GM12878 (cell line): ENCODE data around the gene RAB3B. TPM values are rescaled to one million over a fixed set of nuclear protein-coding genes. Genes with fewer than 3 reads are reported as not detected.

Source experiments
- ATAC-seq: fragments of 200-7000 bp; cut with Tn5 transposase; 3 replicates; pipeline ENCODE4 v1.9.1; 2020; ENCODE audit warnings: mild to moderate bottlenecking, moderate library complexity
- BruUV-seq: library from RNA; stranded (reverse); fragments of 400-500 nt; replicated peaks from 2 replicates; lab custom pipeline; 2021; lab: Mats Ljungman, UMichigan
- CTCF ChIA-PET: fragments of 300-600 bp; sonication (Branson Sonifier 250); formaldehyde crosslinking; extraction: SDS; loops from one replicate; lab custom pipeline; 2021; ENCODE audit warnings: inconsistent platforms; lab: Yijun Ruan, JAX
- POLR2A ChIA-PET: fragments of 350-600 bp; formaldehyde crosslinking; extraction: SDS; loops from one replicate; lab custom pipeline; 2021; ENCODE audit warnings: inconsistent platforms; lab: Charles Lee
- RAD21 ChIA-PET: fragments of 300-600 bp; sonication (Branson Sonifier 250); formaldehyde crosslinking; loops from one replicate; lab custom pipeline; 2023; ENCODE audit warnings: antibody characterized with exemption; ENCODE audit not compliant: unreplicated experiment; lab: Charles Lee
- SMC1A ChIA-PET: fragments of 300-600 bp; sonication (Branson Sonifier 250); formaldehyde crosslinking; loops from one replicate; lab custom pipeline; 2023; ENCODE audit not compliant: unreplicated experiment, uncharacterized antibody; lab: Charles Lee
- DNase-seq: peaks from one replicate; pipeline ENCODE4 v3.0.0-alpha.2; 2011; ENCODE audit warnings: low read depth, low spot score
- FAIRE-seq: peaks from 3 replicates; lab custom pipeline; 2011; peaks lifted over from hg19 to GRCh38; lab: Jason Lieb, UNC
- H2AFZ ChIP-seq: 2 replicates; pipeline ENCODE4 v1.6.0; 2011; ENCODE audit warnings: low read depth, low read length, control low read depth; ENCODE audit not compliant: control insufficient read depth
- H3K27ac ChIP-seq: 2 replicates; pipeline ENCODE4 v1.5.1; 2011; ENCODE audit warnings: control low read depth; ENCODE audit not compliant: control insufficient read depth, insufficient read depth
- H3K27me3 ChIP-seq, 2 experiments: replicated peaks in 1 of 2; 2 replicates each; pipeline versions ENCODE4 v1.6.0 to v1.6.1; 2011; ENCODE audit warnings: low read length in 1 of 2; ENCODE audit not compliant: control insufficient read depth in 2 of 2, insufficient read depth in 2 of 2
- H3K36me3 ChIP-seq, 2 experiments: 2 replicates each; pipeline ENCODE4 v1.5.1; 2011; ENCODE audit warnings: low read length in 1 of 2; ENCODE audit not compliant: control insufficient read depth in 2 of 2, insufficient read depth in 2 of 2
- H3K4me1 ChIP-seq: 2 replicates; pipeline ENCODE4 v1.6.1; 2011; ENCODE audit warnings: mild to moderate bottlenecking, low read length, moderate library complexity, mixed read lengths; ENCODE audit not compliant: control insufficient read depth, insufficient read depth
- H3K4me2 ChIP-seq: 2 replicates; pipeline ENCODE4 v1.6.0; 2011; ENCODE audit warnings: control low read depth; ENCODE audit not compliant: control insufficient read depth, insufficient read depth
- H3K4me3 ChIP-seq: fragments of 200-600 bp; sonication (generic); 2 replicates; pipeline ENCODE4 v1.5.1; 2016
- H3K79me2 ChIP-seq: 2 replicates; pipeline ENCODE4 v1.6.0; 2011; ENCODE audit warnings: low read length; ENCODE audit not compliant: control insufficient read depth, insufficient read depth
- H3K9ac ChIP-seq: 2 replicates; pipeline ENCODE4 v1.8.0; 2011; ENCODE audit warnings: low read length, control low read depth, mixed read lengths; ENCODE audit not compliant: control insufficient read depth, insufficient read depth
- H3K9me3 ChIP-seq: replicated peaks from 3 replicates; pipeline ENCODE4 v1.5.1; 2011; ENCODE audit warnings: mild to moderate bottlenecking, low read length; ENCODE audit not compliant: control insufficient read depth, insufficient read depth
- H4K20me1 ChIP-seq: 2 replicates; pipeline ENCODE4 v1.6.0; 2011; ENCODE audit not compliant: control insufficient read depth, insufficient read depth
- BACH1 ChIP-seq: fragments of 450-650 bp; IDR thresholded peaks from 2 replicates; pipeline ENCODE4 v1.6.1; 2017; ENCODE audit warnings: mild to moderate bottlenecking, borderline replicate concordance
- CBX3 ChIP-seq: fragments of 200-600 bp; sonication (generic); IDR thresholded peaks from 2 replicates; pipeline ENCODE4 v1.6.1; 2016; ENCODE audit warnings: low read depth, borderline replicate concordance
- IRF4 ChIP-seq: IDR thresholded peaks from 2 replicates; pipeline ENCODE4 v1.6.1; 2011; ENCODE audit warnings: low read depth, low read length
- RAD51 ChIP-seq: fragments of 450-650 bp; IDR thresholded peaks from 2 replicates; pipeline ENCODE4 v1.6.1; 2016; ENCODE audit warnings: moderate library complexity, mild to moderate bottlenecking, inconsistent platforms
- RELA ChIP-seq: fragments of 450-650 bp; IDR thresholded peaks from 2 replicates; pipeline ENCODE4 v1.8.0; 2014; ENCODE audit warnings: borderline replicate concordance; ENCODE audit not compliant: partially characterized antibody
- WGBS: methylation state at CpG from one replicate; pipeline ENCODE4 v1.1.6; 2016; ENCODE audit warnings: low lambda C conversion rate; ENCODE audit not compliant: insufficient replicate concordance, insufficient coverage; ENCODE audit errors: missing lambda C conversion rate; 5-methylcytosine and 5-hydroxymethylcytosine counted together
- in situ Hi-C: fragments of 300-500 bp; cut with MboI; formaldehyde crosslinking; loops from 9 replicates; pipeline ENCODE4 v1.14.3; 2018; ENCODE audit warnings: mixed read lengths
- intact Hi-C: fragments of 100-400 bp; cut with micrococcal nuclease; formaldehyde crosslinking; loops from one replicate; pipeline ENCODE4 v1.14.2; 2022; ENCODE audit not compliant: unreplicated experiment
- polyA plus RNA-seq, 11 experiments: library from polyadenylated mRNA; depleted of rRNA in 4 of 11; unstranded in 6 of 11; stranded (reverse) in 5 of 11; fragments of >200 nt; fragmentation: Nextera tagmentation in 4 of 11; fragmentation: Illumina TruSeq in 1 of 11; extraction: Ambion mirVana in 4 of 11; extraction: Trizol in 1 of 11; gene quantifications; 1 replicate in 1 of 11; 2 replicates in 10 of 11; pipeline versions ENCODE4 v1.2.1 to v1.2.3, GENCODE V29; 2011 to 2016; ENCODE audit warnings: inconsistent platforms in 2 of 11, missing spikeins in 2 of 11, low read depth in 1 of 11
- total RNA-seq, 4 experiments: library from RNA; depleted of rRNA in 3 of 4; stranded (reverse); fragments of >200 nt in 3 of 4; fragmentation: Illumina TruSeq in 1 of 4; extraction: Trizol in 1 of 4; gene quantifications; 2 replicates each; pipeline versions ENCODE4 v1.2.1 to v1.2.3, GENCODE V29; 2013 to 2021
- TF ChIP-seq, protein P1 (sequence below), 3 experiments: IDR thresholded peaks in 2 of 3; conservative IDR thresholded peaks in 1 of 3; 2 replicates each; pipeline ENCODE4 v1.5.1; 2011; ENCODE audit warnings: low read depth in 3 of 3, low read length in 3 of 3, mild to moderate bottlenecking in 3 of 3, control low read depth in 2 of 3, moderate library complexity in 2 of 3, inconsistent platforms in 1 of 3, mixed read lengths in 1 of 3; ENCODE audit not compliant: control insufficient read depth in 2 of 3, insufficient read depth in 1 of 3; ENCODE audit errors: extremely low read depth in 1 of 3
- TF ChIP-seq, protein P2 (sequence below): fragments of 450-650 bp; IDR thresholded peaks from 2 replicates; pipeline ENCODE4 v1.6.1; 2018; ENCODE audit warnings: mild to moderate bottlenecking, low read depth, moderate library complexity; ENCODE audit not compliant: partially characterized antibody
- TF ChIP-seq, protein P3 (sequence below): IDR thresholded peaks from 2 replicates; pipeline ENCODE4 v1.6.1; 2012; ENCODE audit warnings: low read depth, low read length, improper control_type of control experiment
- TF ChIP-seq, protein P4 (sequence below): fragments of 450-650 bp; IDR thresholded peaks from 2 replicates; pipeline ENCODE4 v1.6.1; 2017; ENCODE audit warnings: low read depth, mild to moderate bottlenecking, moderate library complexity
- TF ChIP-seq, protein P5 (sequence below): fragments of 450-650 bp; formaldehyde crosslinking; IDR thresholded peaks from 2 replicates; pipeline ENCODE4 v1.4.0; 2020; ENCODE audit warnings: mild to moderate bottlenecking, moderate library complexity

Gene RAB3B
- total and polyA plus RNA-seq, 10 of the 15 experiments (the other 5 are each of a cell fraction or from before 2014, with no cell fraction given): 0.05 to 0.32 (median 0.24) TPM

DNA sequence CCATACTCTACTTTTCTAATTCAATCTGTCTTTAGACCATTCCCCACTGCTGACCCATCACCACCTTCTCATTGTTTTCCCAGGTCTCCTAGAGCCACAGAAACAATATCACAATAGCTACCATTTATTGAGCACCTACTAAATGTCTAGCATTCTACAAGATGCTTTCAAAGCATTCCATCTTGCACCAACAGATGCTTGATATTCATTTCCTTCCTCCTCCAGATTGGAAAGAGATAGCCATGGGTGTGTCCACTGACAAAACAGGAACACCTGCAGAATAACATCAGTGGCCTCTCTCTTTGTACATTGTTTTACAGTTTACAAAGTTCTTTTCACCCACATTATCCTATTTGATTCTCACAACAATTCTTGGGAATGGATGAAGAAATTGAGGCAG is 2.2 kb downstream of the RAB3B start (continued):
- TF ChIP-seq, protein P1, sequence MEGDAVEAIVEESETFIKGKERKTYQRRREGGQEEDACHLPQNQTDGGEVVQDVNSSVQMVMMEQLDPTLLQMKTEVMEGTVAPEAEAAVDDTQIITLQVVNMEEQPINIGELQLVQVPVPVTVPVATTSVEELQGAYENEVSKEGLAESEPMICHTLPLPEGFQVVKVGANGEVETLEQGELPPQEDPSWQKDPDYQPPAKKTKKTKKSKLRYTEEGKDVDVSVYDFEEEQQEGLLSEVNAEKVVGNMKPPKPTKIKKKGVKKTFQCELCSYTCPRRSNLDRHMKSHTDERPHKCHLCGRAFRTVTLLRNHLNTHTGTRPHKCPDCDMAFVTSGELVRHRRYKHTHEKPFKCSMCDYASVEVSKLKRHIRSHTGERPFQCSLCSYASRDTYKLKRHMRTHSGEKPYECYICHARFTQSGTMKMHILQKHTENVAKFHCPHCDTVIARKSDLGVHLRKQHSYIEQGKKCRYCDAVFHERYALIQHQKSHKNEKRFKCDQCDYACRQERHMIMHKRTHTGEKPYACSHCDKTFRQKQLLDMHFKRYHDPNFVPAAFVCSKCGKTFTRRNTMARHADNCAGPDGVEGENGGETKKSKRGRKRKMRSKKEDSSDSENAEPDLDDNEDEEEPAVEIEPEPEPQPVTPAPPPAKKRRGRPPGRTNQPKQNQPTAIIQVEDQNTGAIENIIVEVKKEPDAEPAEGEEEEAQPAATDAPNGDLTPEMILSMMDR (IDR thresholded peaks at IDR 0.05 in 2 of 3, conservative IDR thresholded peaks at IDR 0.05 in 1 of 3; ENCODE audit: control insufficient read depth in 2 of 3, extremely low read depth in 1 of 3, insufficient read depth in 1 of 3, low read depth in 3 of 3, low read length in 3 of 3): no peak
- no peak for TF ChIP-seq IRF4
- TF ChIP-seq RAD51: no peak

DNA sequence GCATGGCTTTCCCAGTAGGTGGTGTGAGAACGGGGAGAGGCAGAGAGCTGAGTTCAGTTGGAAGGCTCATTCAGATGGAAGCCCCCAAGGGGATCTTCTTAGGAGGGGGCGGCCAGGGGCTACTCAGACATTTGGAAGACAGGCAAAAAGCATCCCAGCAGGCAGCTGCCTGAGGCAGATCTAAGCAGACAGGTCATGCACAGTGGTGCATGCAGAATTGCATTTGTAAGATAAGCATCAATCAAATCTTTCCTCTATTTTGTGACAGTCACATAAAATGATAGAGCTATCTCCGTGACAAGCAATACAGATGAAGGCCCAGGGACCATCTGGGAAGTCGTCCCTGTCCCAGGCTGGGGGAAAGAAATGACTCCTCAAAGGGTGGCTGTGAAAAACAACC is 3.8 kb downstream of the RAB3B start:
- Histone ChIP-seq H3K9me3 (no peaks in the 10 kb centered on the region), H3K9ac (no peak overlapping the region), H3K4me3 (no peak overlapping the region), H2AFZ (no peak overlapping the region), H3K27ac (no peak overlapping the region), H3K79me2 (no peaks in the 10 kb centered on the region), H3K27me3 (peaks cover 0 to under 1% of the 10 kb centered on the region in 2 experiments; a peak in 2 of 4 replicates), H3K36me3 (no peaks in the 10 kb centered on the region), H3K4me1 (no peaks in the 10 kb centered on the region), H3K4me2 (no peak overlapping the region), H4K20me1 (no peaks in the 10 kb centered on the region)
- ChIA-PET RAD21 (interaction anchor here (1.0 to 2.0 kb wide), 4 partner anchors 11 to 90 kb away, joined by 3 to 8 read pairs (median 4); no protein-coding TSS in a partner anchor), POLR2A (interaction anchor here (1.1 kb wide), 1 partner anchor 31 kb away, joined by 3 read pairs; no protein-coding TSS in a partner anchor), SMC1A (interaction anchor here (0.9 to 1.7 kb wide), 3 partner anchors 10 to 90 kb away, joined by 3 to 6 read pairs (median 5); no protein-coding TSS in a partner anchor), CTCF (interaction anchor here (1.2 to 3.6 kb wide), 3 partner anchors 10 to 89 kb away, joined by 3 to 15 read pairs (median 5); no protein-coding TSS in a partner anchor)
- no TSS peak for BruUV-seq
- FAIRE-seq: no peak
- WGBS: 66% methylated on average over 4 of the region's 4 CpGs
- no peak for ATAC-seq
- DNase-seq: no peak
- in situ Hi-C loops: no loop called here
- intact Hi-C loops: no loop called here
- TF ChIP-seq, protein P2, sequence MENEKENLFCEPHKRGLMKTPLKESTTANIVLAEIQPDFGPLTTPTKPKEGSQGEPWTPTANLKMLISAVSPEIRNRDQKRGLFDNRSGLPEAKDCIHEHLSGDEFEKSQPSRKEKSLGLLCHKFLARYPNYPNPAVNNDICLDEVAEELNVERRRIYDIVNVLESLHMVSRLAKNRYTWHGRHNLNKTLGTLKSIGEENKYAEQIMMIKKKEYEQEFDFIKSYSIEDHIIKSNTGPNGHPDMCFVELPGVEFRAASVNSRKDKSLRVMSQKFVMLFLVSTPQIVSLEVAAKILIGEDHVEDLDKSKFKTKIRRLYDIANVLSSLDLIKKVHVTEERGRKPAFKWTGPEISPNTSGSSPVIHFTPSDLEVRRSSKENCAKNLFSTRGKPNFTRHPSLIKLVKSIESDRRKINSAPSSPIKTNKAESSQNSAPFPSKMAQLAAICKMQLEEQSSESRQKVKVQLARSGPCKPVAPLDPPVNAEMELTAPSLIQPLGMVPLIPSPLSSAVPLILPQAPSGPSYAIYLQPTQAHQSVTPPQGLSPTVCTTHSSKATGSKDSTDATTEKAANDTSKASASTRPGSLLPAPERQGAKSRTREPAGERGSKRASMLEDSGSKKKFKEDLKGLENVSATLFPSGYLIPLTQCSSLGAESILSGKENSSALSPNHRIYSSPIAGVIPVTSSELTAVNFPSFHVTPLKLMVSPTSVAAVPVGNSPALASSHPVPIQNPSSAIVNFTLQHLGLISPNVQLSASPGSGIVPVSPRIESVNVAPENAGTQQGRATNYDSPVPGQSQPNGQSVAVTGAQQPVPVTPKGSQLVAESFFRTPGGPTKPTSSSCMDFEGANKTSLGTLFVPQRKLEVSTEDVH: no peak
- TF ChIP-seq, protein P3, sequence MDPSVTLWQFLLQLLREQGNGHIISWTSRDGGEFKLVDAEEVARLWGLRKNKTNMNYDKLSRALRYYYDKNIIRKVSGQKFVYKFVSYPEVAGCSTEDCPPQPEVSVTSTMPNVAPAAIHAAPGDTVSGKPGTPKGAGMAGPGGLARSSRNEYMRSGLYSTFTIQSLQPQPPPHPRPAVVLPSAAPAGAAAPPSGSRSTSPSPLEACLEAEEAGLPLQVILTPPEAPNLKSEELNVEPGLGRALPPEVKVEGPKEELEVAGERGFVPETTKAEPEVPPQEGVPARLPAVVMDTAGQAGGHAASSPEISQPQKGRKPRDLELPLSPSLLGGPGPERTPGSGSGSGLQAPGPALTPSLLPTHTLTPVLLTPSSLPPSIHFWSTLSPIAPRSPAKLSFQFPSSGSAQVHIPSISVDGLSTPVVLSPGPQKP: no peak
- TF ChIP-seq, protein P4, sequence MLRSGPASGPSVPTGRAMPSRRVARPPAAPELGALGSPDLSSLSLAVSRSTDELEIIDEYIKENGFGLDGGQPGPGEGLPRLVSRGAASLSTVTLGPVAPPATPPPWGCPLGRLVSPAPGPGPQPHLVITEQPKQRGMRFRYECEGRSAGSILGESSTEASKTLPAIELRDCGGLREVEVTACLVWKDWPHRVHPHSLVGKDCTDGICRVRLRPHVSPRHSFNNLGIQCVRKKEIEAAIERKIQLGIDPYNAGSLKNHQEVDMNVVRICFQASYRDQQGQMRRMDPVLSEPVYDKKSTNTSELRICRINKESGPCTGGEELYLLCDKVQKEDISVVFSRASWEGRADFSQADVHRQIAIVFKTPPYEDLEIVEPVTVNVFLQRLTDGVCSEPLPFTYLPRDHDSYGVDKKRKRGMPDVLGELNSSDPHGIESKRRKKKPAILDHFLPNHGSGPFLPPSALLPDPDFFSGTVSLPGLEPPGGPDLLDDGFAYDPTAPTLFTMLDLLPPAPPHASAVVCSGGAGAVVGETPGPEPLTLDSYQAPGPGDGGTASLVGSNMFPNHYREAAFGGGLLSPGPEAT: no peak
- TF ChIP-seq BACH1 (no peak), RELA (no peak), CBX3 (no peak)
- TF ChIP-seq, protein P5, sequence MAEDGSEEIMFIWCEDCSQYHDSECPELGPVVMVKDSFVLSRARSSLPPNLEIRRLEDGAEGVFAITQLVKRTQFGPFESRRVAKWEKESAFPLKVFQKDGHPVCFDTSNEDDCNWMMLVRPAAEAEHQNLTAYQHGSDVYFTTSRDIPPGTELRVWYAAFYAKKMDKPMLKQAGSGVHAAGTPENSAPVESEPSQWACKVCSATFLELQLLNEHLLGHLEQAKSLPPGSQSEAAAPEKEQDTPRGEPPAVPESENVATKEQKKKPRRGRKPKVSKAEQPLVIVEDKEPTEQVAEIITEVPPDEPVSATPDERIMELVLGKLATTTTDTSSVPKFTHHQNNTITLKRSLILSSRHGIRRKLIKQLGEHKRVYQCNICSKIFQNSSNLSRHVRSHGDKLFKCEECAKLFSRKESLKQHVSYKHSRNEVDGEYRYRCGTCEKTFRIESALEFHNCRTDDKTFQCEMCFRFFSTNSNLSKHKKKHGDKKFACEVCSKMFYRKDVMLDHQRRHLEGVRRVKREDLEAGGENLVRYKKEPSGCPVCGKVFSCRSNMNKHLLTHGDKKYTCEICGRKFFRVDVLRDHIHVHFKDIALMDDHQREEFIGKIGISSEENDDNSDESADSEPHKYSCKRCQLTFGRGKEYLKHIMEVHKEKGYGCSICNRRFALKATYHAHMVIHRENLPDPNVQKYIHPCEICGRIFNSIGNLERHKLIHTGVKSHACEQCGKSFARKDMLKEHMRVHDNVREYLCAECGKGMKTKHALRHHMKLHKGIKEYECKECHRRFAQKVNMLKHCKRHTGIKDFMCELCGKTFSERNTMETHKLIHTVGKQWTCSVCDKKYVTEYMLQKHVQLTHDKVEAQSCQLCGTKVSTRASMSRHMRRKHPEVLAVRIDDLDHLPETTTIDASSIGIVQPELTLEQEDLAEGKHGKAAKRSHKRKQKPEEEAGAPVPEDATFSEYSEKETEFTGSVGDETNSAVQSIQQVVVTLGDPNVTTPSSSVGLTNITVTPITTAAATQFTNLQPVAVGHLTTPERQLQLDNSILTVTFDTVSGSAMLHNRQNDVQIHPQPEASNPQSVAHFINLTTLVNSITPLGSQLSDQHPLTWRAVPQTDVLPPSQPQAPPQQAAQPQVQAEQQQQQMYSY (CRISPR knock-in tag): no peak
